H1 (cell line): Measurements from ENCODE around the gene EPB41L3. TPM values are rescaled to one million over a fixed set of nuclear protein-coding genes. Genes with fewer than 3 reads are reported as not detected.

ENCODE experiments used
- CTCF ChIA-PET: fragments of 300-600 bp; sonication (Branson Sonifier 250); formaldehyde crosslinking; loops from one replicate; lab custom pipeline; 2021; ENCODE audit not compliant: partially characterized antibody; lab: Charles Lee
- POLR2A ChIA-PET: fragments of 300-600 bp; sonication (Branson Sonifier 250); formaldehyde crosslinking; loops from one replicate; lab custom pipeline; 2021; ENCODE audit warnings: inconsistent platforms; ENCODE audit not compliant: partially characterized antibody; lab: Charles Lee
- DNase-seq, 2 experiments: peaks; one replicate each; pipeline versions ENCODE4 v3.0.0 to v3.0.0-alpha.2; 2010 to 2022; ENCODE audit warnings: low spot score in 2 of 2, low read depth in 1 of 2, mixed read lengths in 1 of 2
- FAIRE-seq: peaks from 2 replicates; lab custom pipeline; 2011; peaks lifted over from hg19 to GRCh38; lab: Jason Lieb, UNC
- H2AFZ ChIP-seq: 2 replicates; pipeline ENCODE4 v1.8.1; 2012; ENCODE audit warnings: low read length, inconsistent platforms
- H2AK5ac ChIP-seq: 2 replicates; pipeline ENCODE4 v1.6.1; 2013; ENCODE audit warnings: low read depth, low read length
- H2BK120ac ChIP-seq: replicated peaks from 2 replicates; pipeline ENCODE3; 2013; ENCODE audit warnings: low read depth, low read length, inconsistent platforms
- H2BK12ac ChIP-seq: 2 replicates; pipeline ENCODE4 v1.6.1; 2013; ENCODE audit warnings: low read depth, low read length
- H2BK15ac ChIP-seq: 2 replicates; pipeline ENCODE4 v1.6.1; 2013; ENCODE audit warnings: low read length
- H2BK20ac ChIP-seq: 2 replicates; pipeline ENCODE4 v1.6.1; 2013; ENCODE audit warnings: low read length
- H2BK5ac ChIP-seq: 2 replicates; pipeline ENCODE4 v1.6.1; 2013; ENCODE audit warnings: low read depth, low read length
- H3K14ac ChIP-seq: 2 replicates; pipeline ENCODE4 v1.6.1; 2013; ENCODE audit warnings: inconsistent platforms; ENCODE audit not compliant: insufficient read length
- H3K18ac ChIP-seq: 2 replicates; pipeline ENCODE4 v1.6.1; 2013; ENCODE audit warnings: low read length; ENCODE audit errors: extremely low read depth
- H3K23ac ChIP-seq: 2 replicates; pipeline ENCODE4 v1.6.1; 2013; ENCODE audit warnings: inconsistent platforms; ENCODE audit not compliant: insufficient read length
- H3K23me2 ChIP-seq: 2 replicates; pipeline ENCODE4 v1.6.1; 2013; ENCODE audit warnings: low read depth, low read length
- H3K27ac ChIP-seq: 2 replicates; pipeline ENCODE4 v1.6.1; 2011; ENCODE audit warnings: low read depth, low read length, inconsistent platforms
- H3K27me3 ChIP-seq, 4 experiments: replicated peaks in 1 of 4; 1 replicate in 1 of 4; 2 replicates in 3 of 4; pipeline versions ENCODE4 v1.6.1 to v1.8.1; 2011 to 2013; ENCODE audit warnings: low read length in 3 of 4, mild to moderate bottlenecking in 3 of 4, inconsistent platforms in 2 of 4, mixed read lengths in 2 of 4, moderate library complexity in 1 of 4; ENCODE audit not compliant: control insufficient read depth in 3 of 4, insufficient read depth in 3 of 4; ENCODE audit errors: extremely low read depth in 1 of 4
- H3K36me3 ChIP-seq, 4 experiments: 2 replicates each; pipeline versions ENCODE4 v1.6.1 to v1.8.1; 2011 to 2013; ENCODE audit warnings: mild to moderate bottlenecking in 4 of 4, low read length in 3 of 4, moderate library complexity in 2 of 4, control low read depth in 1 of 4, inconsistent platforms in 1 of 4; ENCODE audit not compliant: insufficient read depth in 4 of 4, control insufficient read depth in 2 of 4
- H3K4ac ChIP-seq: replicated peaks from 2 replicates; pipeline ENCODE3; 2013; ENCODE audit warnings: low read length, low read depth, mixed read lengths, inconsistent platforms; ENCODE audit not compliant: insufficient read length
- H3K4me1 ChIP-seq, 4 experiments: replicated peaks in 1 of 4; 1 replicate in 1 of 4; 2 replicates in 3 of 4; pipeline versions ENCODE4 v1.6.1 to v1.8.1; 2011 to 2013; ENCODE audit warnings: low read length in 3 of 4, inconsistent platforms in 2 of 4, mixed read lengths in 1 of 4; ENCODE audit not compliant: insufficient read depth in 4 of 4, control insufficient read depth in 3 of 4
- H3K4me2 ChIP-seq, 2 experiments: 2 replicates each; pipeline versions ENCODE4 v1.6.1 to v1.8.1; 2011 to 2013; ENCODE audit warnings: low read depth in 2 of 2, low read length in 2 of 2, control low read depth in 1 of 2, inconsistent platforms in 1 of 2, mild to moderate bottlenecking in 1 of 2; ENCODE audit not compliant: insufficient read depth in 1 of 2
- H3K4me3 ChIP-seq, 4 experiments: fragments of 200-600, 300-600 bp in 1 of 4; sonication (generic), shearing (Covaris generic), sonication (Bioruptor Twin) in 1 of 4; 2 replicates each; pipeline versions ENCODE4 v1.5.1 to v1.8.1; 2011 to 2016; ENCODE audit warnings: low read length in 4 of 4, low read depth in 3 of 4, control low read depth in 2 of 4, inconsistent platforms in 2 of 4, mild to moderate bottlenecking in 2 of 4, mixed read lengths in 1 of 4, moderate library complexity in 1 of 4; ENCODE audit not compliant: insufficient read depth in 2 of 4; ENCODE audit errors: extremely low read depth in 1 of 4
- H3K56ac ChIP-seq: replicated peaks from 2 replicates; pipeline ENCODE3; 2013; ENCODE audit warnings: low read depth, mild to moderate bottlenecking, mixed read lengths, low read length, inconsistent platforms; ENCODE audit not compliant: insufficient read length
- H3K79me1 ChIP-seq: 2 replicates; pipeline ENCODE4 v1.6.1; 2013; ENCODE audit warnings: low read depth, low read length, control low read depth
- H3K79me2 ChIP-seq, 2 experiments: 2 replicates each; pipeline versions ENCODE4 v1.6.1 to v1.8.1; 2012 to 2013; ENCODE audit warnings: low read length in 2 of 2, mild to moderate bottlenecking in 2 of 2, inconsistent platforms in 1 of 2; ENCODE audit not compliant: insufficient read depth in 2 of 2, control insufficient read depth in 1 of 2
- H3K9ac ChIP-seq, 4 experiments: replicated peaks in 1 of 4; 1 replicate in 1 of 4; 2 replicates in 3 of 4; pipeline versions ENCODE4 v1.6.1 to v1.8.1; 2011 to 2013; ENCODE audit warnings: low read depth in 3 of 4, low read length in 3 of 4, control low read depth in 2 of 4, mild to moderate bottlenecking in 2 of 4, moderate library complexity in 2 of 4, inconsistent platforms in 1 of 4; ENCODE audit errors: extremely low read depth in 1 of 4
- H3K9me3 ChIP-seq, 2 experiments: 2 replicates each; pipeline versions ENCODE4 v1.6.1 to v1.8.1; 2012 to 2013; ENCODE audit warnings: mild to moderate bottlenecking in 2 of 2, moderate library complexity in 2 of 2, control low read depth in 1 of 2, inconsistent platforms in 1 of 2, low read depth in 1 of 2, low read length in 1 of 2, mixed read lengths in 1 of 2; ENCODE audit not compliant: insufficient read depth in 2 of 2
- H4K20me1 ChIP-seq, 2 experiments: replicated peaks in 1 of 2; 2 replicates each; pipeline versions ENCODE3 to v1.8.1; 2011 to 2013; ENCODE audit warnings: inconsistent platforms in 2 of 2, low read length in 2 of 2, mild to moderate bottlenecking in 1 of 2; ENCODE audit not compliant: insufficient read depth in 2 of 2, control insufficient read depth in 1 of 2
- H4K5ac ChIP-seq: 2 replicates; pipeline ENCODE4 v1.6.1; 2013; ENCODE audit warnings: low read length, low read depth, mixed read lengths, inconsistent platforms; ENCODE audit not compliant: insufficient read length
- H4K8ac ChIP-seq: 2 replicates; pipeline ENCODE4 v1.8.0; 2013; ENCODE audit warnings: mild to moderate bottlenecking, moderate library complexity, low read length, inconsistent platforms; ENCODE audit not compliant: insufficient read depth; ENCODE audit errors: extremely low read depth
- H4K91ac ChIP-seq: replicated peaks from 2 replicates; pipeline ENCODE3; 2013; ENCODE audit warnings: low read length, mixed read lengths, inconsistent platforms; ENCODE audit not compliant: insufficient read length
- FOSL1 ChIP-seq: IDR thresholded peaks from 2 replicates; pipeline ENCODE4 v1.6.1; 2011; ENCODE audit warnings: mild to moderate bottlenecking, low read depth, low read length, moderate library complexity; ENCODE audit not compliant: insufficient read depth
- KDM5A ChIP-seq: fragments of 200-600 bp; IDR thresholded peaks from 2 replicates; pipeline ENCODE4 v1.7.1; 2012; ENCODE audit warnings: mild to moderate bottlenecking, low read length, inconsistent platforms, mixed read lengths
- PHF8 ChIP-seq: fragments of 200-600 bp; sonication (generic); conservative IDR thresholded peaks from 2 replicates; pipeline ENCODE4 v1.7.1; 2012; ENCODE audit warnings: low read depth, mild to moderate bottlenecking, inconsistent platforms, low read length, moderate library complexity
- SP1 ChIP-seq: IDR thresholded peaks from 2 replicates; pipeline ENCODE4 v1.6.1; 2011; ENCODE audit warnings: low read depth, low read length
- WGBS, 2 experiments: shearing (Covaris generic) in 1 of 2; methylation state at CpG; one replicate each; pipeline versions ENCODE4 v1.1.6 to v1.1.7; 2013 to 2015; ENCODE audit warnings: low lambda C conversion rate in 2 of 2, mixed read lengths in 2 of 2, inconsistent platforms in 1 of 2, low coverage in 1 of 2, missing lambda C conversion rate in 1 of 2; ENCODE audit not compliant: insufficient replicate concordance in 2 of 2, insufficient coverage in 1 of 2, insufficient read length in 1 of 2; ENCODE audit errors: extremely low coverage in 1 of 2, missing lambda C conversion rate in 1 of 2; 5-methylcytosine and 5-hydroxymethylcytosine counted together
- polyA plus RNA-seq, 7 experiments: library from polyadenylated mRNA; depleted of rRNA in 3 of 7; stranded (reverse) in 5 of 7; unstranded in 2 of 7; fragments of >200 nt in 5 of 7; fragments of 200-250 nt in 2 of 7; gene quantifications; 1 replicate in 5 of 7; 2 replicates in 1 of 7; 4 replicates in 1 of 7; pipeline versions ENCODE4 v1.2.1 to v1.2.3, GENCODE V29; 2011 to 2013; ENCODE audit warnings: missing spikeins in 2 of 7, mixed read lengths in 2 of 7
- total RNA-seq: library from RNA; stranded (reverse); fragmentation: NEBNext Ultra II Directional; extraction: Animal tissue kit (Norgen Biotek cat#: 25700); gene quantifications from 2 replicates; pipeline ENCODE4 v1.2.1, GENCODE V29; 2021

Gene EPB41L3
- total and polyA plus RNA-seq, 2 of the 8 experiments (the other 6 are each of a cell fraction or from before 2014, with no cell fraction given): 7.9 to 16.1 TPM

DNA sequence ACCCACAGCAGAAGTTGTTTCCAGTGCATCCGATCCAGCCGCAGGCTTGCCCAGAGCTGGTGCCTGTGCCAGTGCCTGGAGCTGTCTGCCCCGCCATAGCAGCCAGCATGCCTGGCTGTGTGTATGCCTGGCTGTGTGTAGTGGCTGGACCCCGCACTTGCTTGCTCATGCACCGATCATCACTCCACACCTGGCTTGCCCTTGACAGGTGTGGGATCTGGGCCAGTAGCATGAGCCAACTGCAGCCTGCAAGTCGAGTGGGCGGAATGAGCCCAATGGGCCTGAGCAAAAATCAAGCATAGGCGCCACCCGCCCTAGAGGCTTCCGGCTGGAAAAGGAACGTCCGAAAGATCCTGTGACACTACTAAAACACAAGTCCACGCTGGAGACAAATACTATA, 74.5 kb downstream of the EPB41L3 start:
- Histone ChIP-seq H4K20me1 (no peaks in the 10 kb centered on the region), H3K4ac (no peak overlapping the region), H4K8ac (no peak overlapping the region), H3K4me3 (no peak overlapping the region), H3K79me2 (no peaks in the 10 kb centered on the region), H2AFZ (no peak overlapping the region), H3K14ac (no peak overlapping the region), H3K56ac (no peak overlapping the region), H3K4me2 (no peak overlapping the region), H3K4me1 (no peaks in the 10 kb centered on the region; a peak in 1 of 7 replicates), H2BK15ac (no peak overlapping the region), H3K27me3 (no peaks in the 10 kb centered on the region), H2BK120ac (no peak overlapping the region), H3K23me2 (no peaks in the 10 kb centered on the region), H3K9me3 (no peaks in the 10 kb centered on the region), H4K5ac (no peak overlapping the region), H3K36me3 (no peaks in the 10 kb centered on the region), H3K18ac (no peak overlapping the region), H3K9ac (no peak overlapping the region), H2BK12ac (no peak overlapping the region), H3K23ac (no peak overlapping the region), H2BK5ac (no peak overlapping the region), H3K79me1 (no peaks in the 10 kb centered on the region), H4K91ac (no peak overlapping the region), H3K27ac (no peak overlapping the region), H2AK5ac (no peak overlapping the region), H2BK20ac (no peak overlapping the region)
- WGBS, 2 experiments: 95% methylated on average over 13 of the region's 13 CpGs; no CpG with 5 or more reads in 1 of the 2 experiments
- no peak for TF ChIP-seq SP1
- TF ChIP-seq FOSL1: no peak
- TF ChIP-seq PHF8: no peak
- TF ChIP-seq KDM5A: no peak
- CTCF ChIA-PET: interaction anchor here (0.6 to 6.4 kb wide), 3 partner anchors 10 to 1052 kb away, joined by 5 to 35 read pairs (median 8); no protein-coding TSS in a partner anchor
- POLR2A ChIA-PET: interaction anchor here (1.2 kb wide), 1 partner anchor 9 kb away, joined by 6 read pairs; no protein-coding TSS in a partner anchor
- DNase-seq: no peak
- FAIRE-seq: no peak
